Body of pancreas (tissue), 4 donors: Measurements from ENCODE around the gene PLPP3. TPM values are rescaled to one million over a fixed set of nuclear protein-coding genes. Genes with fewer than 3 reads are reported as not detected.

Experiments used
- ATAC-seq: fragments of 150-250 bp; one replicate; pipeline ENCODE4 v1.9.1; 2016
- DNase-seq, 4 donors: peaks; one replicate each; pipeline ENCODE4 v3.0.0-alpha.2; 2019
- H3K27ac ChIP-seq, 4 donors: fragments of 200-600 bp; sonication (generic); 1 replicate in 3 of 4; 2 replicates in 1 of 4; pipeline versions ENCODE4 v1.5.1 to v1.6.1; 2016 to 2019; ENCODE audit warnings: mild to moderate bottlenecking in 1 of 4, mixed read lengths in 1 of 4, moderate library complexity in 1 of 4
- H3K27me3 ChIP-seq, 2 donors: fragments of 200-600 bp; sonication (generic); one replicate each; pipeline ENCODE4 v1.6.0; 2016; ENCODE audit warnings: mild to moderate bottlenecking in 1 of 2
- H3K36me3 ChIP-seq, 2 donors: fragments of 200-600 bp; sonication (generic); replicated peaks in 1 of 2; 2 replicates each; pipeline ENCODE4 v1.5.1; 2016; ENCODE audit warnings: low read depth in 2 of 2; ENCODE audit not compliant: insufficient read depth in 1 of 2
- H3K4me1 ChIP-seq: fragments of 200-600 bp; sonication (generic); one replicate; pipeline ENCODE4 v1.6.0; 2016
- H3K4me3 ChIP-seq, 2 donors: fragments of 200-600 bp; sonication (generic); 1 replicate in 1 of 2; 2 replicates in 1 of 2; pipeline ENCODE4 v1.5.1; 2016 to 2019
- H3K9me3 ChIP-seq, 3 donors: fragments of 200-600 bp; sonication (generic); 1 replicate in 2 of 3; 2 replicates in 1 of 3; pipeline ENCODE4 v1.5.1; 2016
- POLR2A ChIP-seq, 3 donors: fragments of 450-650 bp; IDR thresholded peaks; one replicate each; pipeline ENCODE4 v1.6.1; 2016; ENCODE audit warnings: antibody characterized with exemption in 3 of 3, mild to moderate bottlenecking in 2 of 3
- WGBS, 2 donors: methylation state at CpG; one replicate each; pipeline ENCODE4 v1.1.5; 2017; 5-methylcytosine and 5-hydroxymethylcytosine counted together
- intact Hi-C: fragments of 100-400 bp; cut with DNase I; formaldehyde crosslinking; loops from one replicate; pipeline ENCODE4 v1.15.1; 2023
- total RNA-seq, 2 donors: library from RNA; depleted of rRNA; stranded (reverse); fragments of >200 nt; gene quantifications; one replicate each; pipeline ENCODE4 v1.1.0, GENCODE V29; 2016
- TF ChIP-seq, protein P1 (sequence below), 7 experiments: fragments of 450-650 bp in 4 of 7; fragments of 200-600 bp in 3 of 7; sonication (generic) in 3 of 7; IDR thresholded peaks; one replicate each; pipeline ENCODE4 v1.5.1; 2016 to 2019; ENCODE audit warnings: antibody characterized with exemption in 7 of 7

The PLPP3 gene
- total RNA-seq, 2 donors from 2014 or later, result 35.8 to 52.7 TPM

GRCh38 chr1:56535362-56535761, 44.0 kb downstream of the PLPP3 start:
- DNase-seq (no peak), ATAC-seq (no peak)
- Histone ChIP-seq H3K4me3 (no peak overlapping the region), H3K9me3 (no peaks in the 10 kb centered on the region), H3K4me1 (peaks cover 90% of the 10 kb centered on the region), H3K36me3 (no peaks in the 10 kb centered on the region), H3K27me3 (no peaks in the 10 kb centered on the region), H3K27ac (peak overlapping the region in 3 of 4 donors; percentile 53 to 76 (median 66))
- 60 to 62% methylated on average over 2 of the region's 2 CpGs for WGBS, 2 donors
- intact Hi-C loops, result no loop called here
- TF ChIP-seq POLR2A (IDR thresholded peaks at IDR 0.05), result no peak
- TF ChIP-seq, protein P1, sequence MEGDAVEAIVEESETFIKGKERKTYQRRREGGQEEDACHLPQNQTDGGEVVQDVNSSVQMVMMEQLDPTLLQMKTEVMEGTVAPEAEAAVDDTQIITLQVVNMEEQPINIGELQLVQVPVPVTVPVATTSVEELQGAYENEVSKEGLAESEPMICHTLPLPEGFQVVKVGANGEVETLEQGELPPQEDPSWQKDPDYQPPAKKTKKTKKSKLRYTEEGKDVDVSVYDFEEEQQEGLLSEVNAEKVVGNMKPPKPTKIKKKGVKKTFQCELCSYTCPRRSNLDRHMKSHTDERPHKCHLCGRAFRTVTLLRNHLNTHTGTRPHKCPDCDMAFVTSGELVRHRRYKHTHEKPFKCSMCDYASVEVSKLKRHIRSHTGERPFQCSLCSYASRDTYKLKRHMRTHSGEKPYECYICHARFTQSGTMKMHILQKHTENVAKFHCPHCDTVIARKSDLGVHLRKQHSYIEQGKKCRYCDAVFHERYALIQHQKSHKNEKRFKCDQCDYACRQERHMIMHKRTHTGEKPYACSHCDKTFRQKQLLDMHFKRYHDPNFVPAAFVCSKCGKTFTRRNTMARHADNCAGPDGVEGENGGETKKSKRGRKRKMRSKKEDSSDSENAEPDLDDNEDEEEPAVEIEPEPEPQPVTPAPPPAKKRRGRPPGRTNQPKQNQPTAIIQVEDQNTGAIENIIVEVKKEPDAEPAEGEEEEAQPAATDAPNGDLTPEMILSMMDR (IDR thresholded peaks at IDR 0.05), result no peak

DNA sequence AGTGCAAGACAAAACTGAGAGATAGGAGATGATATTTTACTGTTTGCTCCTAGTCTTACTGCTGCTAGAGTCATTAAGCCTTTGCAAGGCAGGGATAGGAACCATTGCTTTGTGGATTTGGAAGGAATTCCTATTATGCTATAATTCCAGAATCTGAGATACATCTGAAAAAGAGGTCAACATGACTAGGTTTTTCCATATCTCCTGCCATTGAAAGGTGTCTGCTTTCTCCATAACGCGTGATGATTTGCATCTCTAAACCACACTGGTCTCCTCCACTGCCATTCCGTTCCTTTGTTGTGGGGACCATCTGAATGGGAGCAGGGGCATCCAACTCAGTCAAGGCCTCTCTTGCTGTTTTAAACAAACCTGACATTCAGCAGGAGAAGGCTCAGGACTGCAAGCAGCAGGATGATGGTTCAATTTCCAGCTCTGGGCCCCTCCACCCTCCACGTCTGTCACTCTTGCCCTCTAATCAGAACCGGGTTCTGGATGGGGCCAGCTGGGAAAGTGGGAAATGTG, 45.2 kb downstream of the PLPP3 start:
- Histone ChIP-seq H3K4me3 (no peak overlapping the region), H3K27me3 (no peaks in the 10 kb centered on the region), H3K36me3 (no peaks in the 10 kb centered on the region), H3K27ac (no peak overlapping the region), H3K4me1 (peaks cover 86% of the 10 kb centered on the region), H3K9me3 (no peaks in the 10 kb centered on the region)
- TF ChIP-seq, protein P1 (IDR thresholded peaks at IDR 0.05), result no peak
- no peak for TF ChIP-seq POLR2A (IDR thresholded peaks at IDR 0.05)
- 78 to 81% methylated on average over 5 of the region's 5 CpGs for WGBS, 2 donors
- intact Hi-C loops, result no loop called here
- ATAC-seq (no peak), DNase-seq (no peak)

GRCh38 chr1:56533621-56534020, 45.7 kb downstream of the PLPP3 start:
- DNase-seq, result no peak
- Histone ChIP-seq H3K4me3 (no peak overlapping the region), H3K4me1 (peaks cover 86% of the 10 kb centered on the region), H3K27ac (no peak overlapping the region), H3K36me3 (no peaks in the 10 kb centered on the region), H3K27me3 (no peaks in the 10 kb centered on the region), H3K9me3 (no peaks in the 10 kb centered on the region)
- intact Hi-C loops, result no loop called here
- TF ChIP-seq, protein P1 (IDR thresholded peaks at IDR 0.05), result no peak
- TF ChIP-seq POLR2A (IDR thresholded peaks at IDR 0.05), result no peak
- ATAC-seq, result no peak
- 90 to 91% methylated on average over 4 of the region's 4 CpGs for WGBS, 2 donors

- no peak for DNase-seq
- H3K27me3 ChIP-seq, result no peaks in the 10 kb centered on the region
- intact Hi-C loops, result no loop called here
- peaks cover 86% of the 10 kb centered on the region for H3K4me1 ChIP-seq
- H3K4me3 ChIP-seq, result no peak overlapping the region
- WGBS, 2 donors, result 58 to 73% methylated on average over 3 of the region's 3 CpGs
- H3K9me3 ChIP-seq, result no peaks in the 10 kb centered on the region
- H3K36me3 ChIP-seq, result no peaks in the 10 kb centered on the region
- ATAC-seq, result no peak
- H3K27ac ChIP-seq, result no peak overlapping the region
- TF ChIP-seq POLR2A (IDR thresholded peaks at IDR 0.05), result no peak
- TF ChIP-seq, protein P1 (IDR thresholded peaks at IDR 0.05), result no peak
Observed at GRCh38 chr1:56533197-56533596, 46.2 kb downstream of the PLPP3 start.

- Histone ChIP-seq H3K9me3 (no peaks in the 10 kb centered on the region), H3K4me1 (peaks cover 86% of the 10 kb centered on the region), H3K4me3 (no peak overlapping the region), H3K27ac (peak overlapping the region in 1 of 4 donors; percentile 6), H3K27me3 (no peaks in the 10 kb centered on the region), H3K36me3 (no peaks in the 10 kb centered on the region)
- TF ChIP-seq, protein P1 (IDR thresholded peaks at IDR 0.05), result no peak
- no peak for TF ChIP-seq POLR2A (IDR thresholded peaks at IDR 0.05)
- intact Hi-C loops, result no loop called here
- WGBS, 2 donors, result 38 to 58% methylated on average over 1 of the region's 1 CpG
- no peak for ATAC-seq
- DNase-seq, result no peak
Observed at GRCh38 chr1:56532350-56532683, 47.0 kb downstream of the PLPP3 start.
